K562 (cell line): ENCODE measurements around the gene PLCB3. TPM values are rescaled to one million over a fixed set of nuclear protein-coding genes. Genes with fewer than 3 reads are reported as not detected.

ENCODE experiments used
- ATAC-seq: fragments of 200-7000 bp; cut with Tn5 transposase; 3 replicates; pipeline ENCODE4 v1.9.1; 2020; ENCODE audit warnings: moderate library complexity
- BruUV-seq: library from RNA; stranded (reverse); fragments of 400-500 nt; replicated peaks from 2 replicates; lab custom pipeline; 2021; lab: Mats Ljungman, UMichigan
- CTCF ChIA-PET: fragments of 300-600 bp; formaldehyde crosslinking; extraction: SDS; loops from one replicate; lab custom pipeline; 2021; ENCODE audit warnings: low intra/inter-chr PET ratio; lab: Yijun Ruan, JAX
- POLR2A ChIA-PET: fragments of 300-600, 350-650 bp; sonication (Branson Sonifier 250); formaldehyde crosslinking; extraction: SDS; loops from one replicate; lab custom pipeline; 2021; ENCODE audit warnings: antibody characterized with exemption, inconsistent platforms; lab: Yijun Ruan, JAX
- DNase-seq, 4 experiments: peaks; one replicate each; pipeline versions ENCODE4 v3.0.0 to v3.0.0-alpha.2; 2011 to 2018; ENCODE audit warnings: low spot score in 3 of 4, mixed read lengths in 3 of 4; ENCODE audit errors: extremely low read depth in 1 of 4
- FAIRE-seq: peaks from 2 replicates; lab custom pipeline; 2011; peaks lifted over from hg19 to GRCh38; lab: Jason Lieb, UNC
- H2AFZ ChIP-seq: 2 replicates; pipeline ENCODE4 v1.6.0; 2011; ENCODE audit warnings: low read depth, low read length, control low read depth, inconsistent platforms
- H3K27ac ChIP-seq: fragments of 200-600 bp; 3 replicates; pipeline ENCODE4 v1.8.0; 2011; ENCODE audit warnings: low read depth, mild to moderate bottlenecking, control low read depth, inconsistent platforms, low read length, moderate library complexity, mixed read lengths; ENCODE audit errors: extremely low read depth
- H3K27me3 ChIP-seq, 2 experiments: fragments of 300-600 bp in 1 of 2; 2 replicates in 1 of 2; 3 replicates in 1 of 2; pipeline versions ENCODE4 v1.6.0 to v1.8.0; 2011; ENCODE audit warnings: inconsistent platforms in 2 of 2, low read length in 2 of 2, mild to moderate bottlenecking in 1 of 2, mixed read lengths in 1 of 2, moderate library complexity in 1 of 2; ENCODE audit not compliant: control insufficient read depth in 2 of 2, insufficient read depth in 2 of 2
- H3K36me3 ChIP-seq: fragments of 300-600 bp; 3 replicates; pipeline ENCODE4 v1.8.0; 2011; ENCODE audit warnings: mild to moderate bottlenecking, low read length, inconsistent platforms; ENCODE audit not compliant: control insufficient read depth, insufficient read depth
- H3K4me1 ChIP-seq, 2 experiments: fragments of 200-600 bp in 1 of 2; replicated peaks in 1 of 2; 2 replicates in 1 of 2; 3 replicates in 1 of 2; pipeline versions ENCODE4 v1.5.1 to v1.8.0; 2011; ENCODE audit warnings: inconsistent platforms in 2 of 2, low read length in 2 of 2, mild to moderate bottlenecking in 1 of 2, mixed read lengths in 1 of 2, moderate library complexity in 1 of 2; ENCODE audit not compliant: control insufficient read depth in 2 of 2, insufficient read depth in 2 of 2
- H3K4me2 ChIP-seq: 2 replicates; pipeline ENCODE4 v1.6.1; 2011; ENCODE audit warnings: low read length, control low read depth, inconsistent platforms, mixed read lengths; ENCODE audit not compliant: insufficient read depth
- H3K4me3 ChIP-seq: fragments of 200-600 bp; sonication (generic), shearing (Covaris generic); 2 replicates; pipeline ENCODE4 v1.5.1; 2016; ENCODE audit warnings: control low read depth, inconsistent platforms
- H3K79me2 ChIP-seq: fragments of 200-600 bp; 3 replicates; pipeline ENCODE4 v1.8.0; 2011; ENCODE audit warnings: low read length, inconsistent platforms; ENCODE audit not compliant: control insufficient read depth, insufficient read depth
- H3K9ac ChIP-seq, 2 experiments: 2 replicates each; pipeline versions ENCODE4 v1.6.0 to v1.6.1; 2011; ENCODE audit warnings: low read depth in 2 of 2, low read length in 2 of 2, control low read depth in 1 of 2, inconsistent platforms in 1 of 2, mild to moderate bottlenecking in 1 of 2, mixed read lengths in 1 of 2; ENCODE audit not compliant: insufficient read depth in 1 of 2
- H3K9me1 ChIP-seq: one replicate; pipeline ENCODE4 v1.6.0; 2011; ENCODE audit warnings: inconsistent platforms, mild to moderate bottlenecking, low read length, moderate library complexity; ENCODE audit not compliant: control insufficient read depth, insufficient read depth
- H3K9me3 ChIP-seq: replicated peaks from 2 replicates; pipeline ENCODE4 v1.5.1; 2011; ENCODE audit warnings: low read depth, low read length, inconsistent platforms; ENCODE audit not compliant: control insufficient read depth, insufficient read depth
- H4K20me1 ChIP-seq: replicated peaks from 2 replicates; pipeline ENCODE4 v1.6.1; 2011; ENCODE audit warnings: low read length, inconsistent platforms, mixed read lengths; ENCODE audit not compliant: control insufficient read depth, insufficient read depth
- MEF2D ChIP-seq: conservative IDR thresholded peaks from 2 replicates; pipeline ENCODE4 v1.6.1; 2016; ENCODE audit warnings: low read depth, missing genetic modification characterization, missing compliant biosample characterization
- POLR2G ChIP-seq: fragments of 200-400 bp; formaldehyde crosslinking; IDR thresholded peaks from 2 replicates; pipeline ENCODE4 v1.6.1; 2017; ENCODE audit warnings: low read depth, mild to moderate bottlenecking, antibody characterized with exemption, low read length, moderate library complexity
- RBFOX2 ChIP-seq: fragments of 200-400 bp; formaldehyde crosslinking; IDR thresholded peaks from 2 replicates; pipeline ENCODE4 v1.6.1; 2017; ENCODE audit warnings: low read depth, mild to moderate bottlenecking, low read length, moderate library complexity
- WGBS: fragments of 100-300 bp; shearing (Covaris generic); methylation state at CpG from one replicate; pipeline ENCODE4 v1.1.6; 2016; ENCODE audit warnings: low coverage, mixed read lengths; ENCODE audit not compliant: insufficient coverage; ENCODE audit errors: missing lambda C conversion rate; 5-methylcytosine and 5-hydroxymethylcytosine counted together
- in situ Hi-C: fragments of 300-500 bp; cut with MboI; formaldehyde crosslinking; loops from 4 replicates; pipeline ENCODE4 v1.15.0; 2018; ENCODE audit warnings: inconsistent platforms, mixed read lengths
- intact Hi-C: fragments of 100-400 bp; cut with micrococcal nuclease; formaldehyde crosslinking; loops from 2 replicates; pipeline ENCODE4 v1.14.2; 2022
- polyA plus RNA-seq, 8 experiments: library from polyadenylated mRNA; depleted of rRNA in 4 of 8; stranded (reverse) in 5 of 8; unstranded in 3 of 8; fragments of >200 nt; fragmentation: Nextera tagmentation in 2 of 8; fragmentation: Illumina TruSeq in 1 of 8; extraction: Ambion mirVana in 2 of 8; extraction: Trizol in 1 of 8; gene quantifications; 2 replicates each; pipeline versions ENCODE4 v1.2.1 to v1.2.3, GENCODE V29; 2011 to 2014; ENCODE audit warnings: inconsistent platforms in 1 of 8, missing spikeins in 1 of 8
- total RNA-seq, 7 experiments: library from RNA; depleted of rRNA in 6 of 7; stranded (reverse); fragments of >200 nt in 6 of 7; fragmentation: Illumina TruSeq in 2 of 7; extraction: Trizol in 2 of 7; gene quantifications; 2 replicates each; pipeline versions ENCODE4 v1.2.1 to v1.2.3, GENCODE V29; 2011 to 2021; ENCODE audit warnings: low replicate concordance in 1 of 7
- TF ChIP-seq, protein P1 (sequence below): sonication (generic); formaldehyde crosslinking; IDR thresholded peaks from 2 replicates; pipeline ENCODE4 v1.8.0; 2022; ENCODE audit warnings: mild to moderate bottlenecking, missing genetic modification reagents

Gene PLCB3
- total and polyA plus RNA-seq, 9 of the 15 experiments (the other 6 are each of a cell fraction or from before 2014, with no cell fraction given) = 0.31 to 44.8 (median 14.6) TPM

- CTCF ChIA-PET = no interaction called here
- TF ChIP-seq, protein P1, sequence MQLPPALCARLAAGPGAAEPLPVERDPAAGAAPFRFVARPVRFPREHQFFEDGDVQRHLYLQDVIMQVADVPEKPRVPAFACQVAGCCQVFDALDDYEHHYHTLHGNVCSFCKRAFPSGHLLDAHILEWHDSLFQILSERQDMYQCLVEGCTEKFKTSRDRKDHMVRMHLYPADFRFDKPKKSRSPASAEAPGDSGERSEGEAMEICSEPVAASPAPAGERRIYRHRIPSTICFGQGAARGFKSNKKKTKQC (CRISPR knock-in tag) = no peak
- TF ChIP-seq POLR2G (peak; percentile 29; the same call in 1 of the 2 replicates), MEF2D (tag) (no peak), RBFOX2 (0 out of 2 replicates have a peak, but pooled peaks have one; percentile 28)
- TF ChIP-seq, all 486 proteins: peak for 2
- no peaks in the 10 kb centered on the region for H3K27me3 ChIP-seq
- H2AFZ ChIP-seq = no peak overlapping the region
- 95% methylated on average over 6 of the region's 6 CpGs for WGBS
- no peaks in the 10 kb centered on the region for H4K20me1 ChIP-seq
- BruUV-seq = no TSS peak
- POLR2A ChIA-PET = interaction anchor here (1.1 to 7.0 kb wide), 4 partner anchors 10 to 101 kb away, joined by 3 to 57 read pairs (median 14); partner anchors contain the start of genes FERMT3, NUDT22, TRMT112 and TRPT1
- FAIRE-seq (no peak), ATAC-seq (no peak), DNase-seq (no peak)
- H3K27ac ChIP-seq = no peak overlapping the region
- H3K4me1 ChIP-seq = peaks cover 0 to 15% of the 10 kb centered on the region in 2 experiments; a peak in 2 of 5 replicates
- H3K4me3 ChIP-seq = no peak overlapping the region
- no peak overlapping the region for H3K9ac ChIP-seq
- H3K4me2 ChIP-seq = no peak overlapping the region
- H3K9me1 ChIP-seq = no peaks in the 10 kb centered on the region
- H3K79me2 ChIP-seq = no peaks in the 10 kb centered on the region
- peaks cover 83% of the 10 kb centered on the region for H3K36me3 ChIP-seq
- in situ Hi-C loops = no loop called here
- H3K9me3 ChIP-seq = no peaks in the 10 kb centered on the region
- intact Hi-C loops = no loop called here
These were observed 34.5 kb upstream of the PLCB3 start for GRCh38 chr11:64216879-64217278.
